Endothelial cell of umbilical vein (primary cell): Measurements from ENCODE around the gene SH3RF1. TPM values are rescaled to one million over a fixed set of nuclear protein-coding genes. Genes with fewer than 3 reads are reported as not detected.
"Not testable (repeated sequence)": the region's sequence is repeated elsewhere in the genome, so short reads cannot be mapped to it uniquely, and the experiment has no call there.

ENCODE experiments used
- BruUV-seq: library from RNA; stranded (reverse); fragments of 400-500 nt; replicated peaks from 2 replicates; lab custom pipeline; 2021; lab: Mats Ljungman, UMichigan
- CTCF ChIA-PET: fragments of 300-600, 350-600 bp; sonication (Branson Sonifier 250); formaldehyde crosslinking; loops from one replicate; lab custom pipeline; 2021; ENCODE audit warnings: antibody characterized with exemption, inconsistent platforms; lab: Charles Lee
- POLR2A ChIA-PET: fragments of 300-600, 350-600 bp; sonication (Branson Sonifier 250); formaldehyde crosslinking; loops from one replicate; lab custom pipeline; 2021; ENCODE audit warnings: antibody characterized with exemption, inconsistent platforms; lab: Charles Lee
- DNase-seq: peaks from one replicate; pipeline ENCODE4 v3.0.0-alpha.2; 2011; ENCODE audit warnings: low read depth, low spot score
- FAIRE-seq: peaks from 2 replicates; lab custom pipeline; 2011; peaks lifted over from hg19 to GRCh38; lab: Jason Lieb, UNC
- H2AFZ ChIP-seq: 2 replicates; pipeline ENCODE4 v1.6.0; 2012; ENCODE audit warnings: low read depth, low read length, control low read depth, inconsistent platforms
- H3K27ac ChIP-seq: 2 replicates; pipeline ENCODE4 v1.5.1; 2011; ENCODE audit warnings: low read depth, mild to moderate bottlenecking, control low read depth, low read length, moderate library complexity; ENCODE audit not compliant: insufficient read depth
- H3K27me3 ChIP-seq, 2 experiments: 2 replicates each; pipeline versions ENCODE4 v1.6.0 to v1.6.1; 2011; ENCODE audit warnings: low read length in 2 of 2, mixed read lengths in 1 of 2; ENCODE audit not compliant: control insufficient read depth in 2 of 2, insufficient read depth in 2 of 2
- H3K36me3 ChIP-seq, 2 experiments: 2 replicates in 1 of 2; 3 replicates in 1 of 2; pipeline ENCODE4 v1.5.1; 2011; ENCODE audit warnings: low read length in 2 of 2, mild to moderate bottlenecking in 1 of 2, moderate library complexity in 1 of 2; ENCODE audit not compliant: control insufficient read depth in 2 of 2, insufficient read depth in 2 of 2; ENCODE audit errors: extremely low read depth in 1 of 2
- H3K4me1 ChIP-seq: 3 replicates; pipeline ENCODE4 v1.5.1; 2011; ENCODE audit warnings: mild to moderate bottlenecking, low read length; ENCODE audit not compliant: control insufficient read depth, insufficient read depth; ENCODE audit errors: extremely low read depth
- H3K4me2 ChIP-seq: 2 replicates; pipeline ENCODE4 v1.6.1; 2011; ENCODE audit warnings: low read length, control low read depth, mixed read lengths; ENCODE audit not compliant: insufficient read depth
- H3K4me3 ChIP-seq, 3 experiments: fragments of 200-600 bp in 1 of 3; sonication (generic), shearing (Covaris generic) in 1 of 3; replicated peaks in 1 of 3; 2 replicates each; pipeline ENCODE4 v1.5.1; 2011 to 2016; ENCODE audit warnings: control low read depth in 3 of 3, low read length in 3 of 3, mild to moderate bottlenecking in 2 of 3, inconsistent platforms in 1 of 3, low read depth in 1 of 3, moderate library complexity in 1 of 3; ENCODE audit not compliant: insufficient read depth in 1 of 3
- H3K79me2 ChIP-seq: 2 replicates; pipeline ENCODE4 v1.6.0; 2012; ENCODE audit warnings: low read length, inconsistent platforms; ENCODE audit not compliant: control insufficient read depth, insufficient read depth
- H3K9ac ChIP-seq: replicated peaks from 2 replicates; pipeline ENCODE3; 2011; ENCODE audit warnings: low read length, control low read depth; ENCODE audit not compliant: insufficient read depth; ENCODE audit errors: extremely low read depth
- H3K9me1 ChIP-seq: replicated peaks from 3 replicates; pipeline ENCODE4 v1.6.0; 2011; ENCODE audit warnings: mild to moderate bottlenecking, low read length; ENCODE audit not compliant: control insufficient read depth, insufficient read depth; ENCODE audit errors: extremely low read depth
- H3K9me3 ChIP-seq: replicated peaks from 2 replicates; pipeline ENCODE4 v1.5.1; 2012; ENCODE audit warnings: low read length, inconsistent platforms; ENCODE audit not compliant: control insufficient read depth, insufficient read depth
- H4K20me1 ChIP-seq: replicated peaks from 2 replicates; pipeline ENCODE3; 2011; ENCODE audit warnings: mild to moderate bottlenecking, low read length; ENCODE audit not compliant: control insufficient read depth, insufficient read depth; ENCODE audit errors: extremely low read depth
- CTCF ChIP-seq, 2 donors: IDR thresholded peaks; 1 replicate in 1 of 2; 2 replicates in 1 of 2; pipeline ENCODE4 v1.5.1; 2011; ENCODE audit warnings: low read length in 2 of 2, mild to moderate bottlenecking in 2 of 2, moderate library complexity in 2 of 2, control low read depth in 1 of 2, inconsistent platforms in 1 of 2, low read depth in 1 of 2; ENCODE audit not compliant: insufficient read depth in 1 of 2; ENCODE audit errors: extremely low read depth in 1 of 2
- EZH2 ChIP-seq: IDR thresholded peaks from 2 replicates; pipeline ENCODE4 v1.6.1; 2012; ENCODE audit warnings: borderline replicate concordance, low read depth, mild to moderate bottlenecking, moderate library complexity, low read length, inconsistent platforms; ENCODE audit not compliant: severe bottlenecking
- FOS ChIP-seq: IDR thresholded peaks from 2 replicates; pipeline ENCODE4 v1.6.1; 2011; ENCODE audit warnings: mild to moderate bottlenecking, low read length, moderate library complexity, borderline replicate concordance; ENCODE audit not compliant: insufficient read depth
- GATA2 ChIP-seq: IDR thresholded peaks from 2 replicates; pipeline ENCODE4 v1.7.0; 2011; ENCODE audit warnings: low read depth, mild to moderate bottlenecking, moderate library complexity, mixed read lengths, low read length; ENCODE audit not compliant: insufficient read length, insufficient read depth
- JUN ChIP-seq: IDR thresholded peaks from 2 replicates; pipeline ENCODE4 v1.6.1; 2011; ENCODE audit warnings: borderline replicate concordance, low read depth; ENCODE audit not compliant: insufficient read length, insufficient read depth
- MYC ChIP-seq: IDR thresholded peaks from one replicate; pipeline ENCODE4 v1.6.1; 2011; ENCODE audit warnings: mild to moderate bottlenecking, low read depth, low read length
- POLR2A ChIP-seq: IDR thresholded peaks from 2 replicates; pipeline ENCODE4 v1.6.1; 2012; ENCODE audit warnings: low read depth, mild to moderate bottlenecking, control low read depth, low read length
- POLR2AphosphoS5 ChIP-seq: IDR thresholded peaks from 2 replicates; pipeline ENCODE4 v1.6.1; 2012; ENCODE audit warnings: low read depth, mild to moderate bottlenecking, control low read depth, low read length, moderate library complexity; ENCODE audit not compliant: insufficient read depth
- dilution Hi-C: fragments of 300-500 bp; cut with MboI; formaldehyde crosslinking; loops from one replicate; pipeline ENCODE4 v1.15.0; 2019; ENCODE audit warnings: low sequenced_read_pairs; ENCODE audit not compliant: extremely low pct_ligation_motif_present
- intact Hi-C: fragments of 100-400 bp; cut with micrococcal nuclease; formaldehyde crosslinking; loops from one replicate; pipeline ENCODE4 v1.10.0; 2022
- polyA plus RNA-seq, 4 experiments: library from polyadenylated mRNA; depleted of rRNA in 3 of 4; stranded (reverse) in 3 of 4; unstranded in 1 of 4; fragments of >200 nt; gene quantifications; 2 replicates each; pipeline versions ENCODE4 v1.2.1 to v1.2.3, GENCODE V29; 2011 to 2012; ENCODE audit warnings: missing spikeins in 1 of 4
- total RNA-seq: library from RNA; stranded (reverse); gene quantifications from 2 replicates; pipeline ENCODE4 v1.2.3, GENCODE V29; 2021
- TF ChIP-seq, protein P1 (sequence below): IDR thresholded peaks from 2 replicates; pipeline ENCODE4 v1.6.1; 2011; ENCODE audit not compliant: insufficient read depth, insufficient read length

SH3RF1 gene
- total and polyA plus RNA-seq, 2 donors (not counting 3 experiments of a cell fraction or from before 2014, with no cell fraction given) = 16.2 to 24.9 TPM

DNA sequence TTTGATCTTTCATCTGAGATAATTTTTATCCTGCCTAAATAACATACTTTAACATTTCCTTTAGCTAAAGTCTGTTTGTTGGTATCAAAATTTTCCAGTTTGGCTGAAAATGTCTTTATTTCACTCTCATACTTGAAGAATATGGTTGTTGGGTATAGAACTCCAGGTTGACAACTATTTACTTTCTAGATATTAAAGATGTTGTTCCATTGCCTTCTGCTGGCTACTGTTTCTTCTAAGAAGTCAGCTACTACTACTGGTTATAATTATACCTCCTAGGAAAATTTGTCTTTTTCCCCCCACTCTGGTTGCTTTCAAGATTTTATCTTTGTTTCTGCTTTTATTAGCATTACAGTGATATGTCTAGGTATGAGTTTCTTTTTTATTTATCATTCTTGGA, 75.7 kb downstream of the SH3RF1 start:
- Histone ChIP-seq H3K36me3 (no peaks in the 10 kb centered on the region), H2AFZ (no peak overlapping the region), H3K9me3 (no peaks in the 10 kb centered on the region), H3K9me1 (no peaks in the 10 kb centered on the region), H3K27me3 (no peaks in the 10 kb centered on the region), H4K20me1 (no peaks in the 10 kb centered on the region), H3K4me1 (no peaks in the 10 kb centered on the region), H3K27ac (no peak overlapping the region), H3K4me2 (no peak overlapping the region), H3K9ac (no peak overlapping the region), H3K79me2 (peaks cover 72% of the 10 kb centered on the region), H3K4me3 (no peak overlapping the region)
- DNase-seq (no peak), FAIRE-seq (no peak)
- dilution Hi-C loops = no loop called here
- CTCF ChIA-PET = interaction anchor here (1.8 kb wide), 1 partner anchor 10 kb away, joined by 5 read pairs; no protein-coding TSS in a partner anchor
- intact Hi-C loops = no loop called here
- BruUV-seq = no TSS peak
- TF ChIP-seq GATA2 (no peak), POLR2AphosphoS5 (no peak), FOS (no peak), POLR2A (no peak), MYC (no peak), EZH2 (no peak), JUN (no peak), CTCF (IDR thresholded peaks at IDR 0.05; ENCODE audit: extremely low read depth in 1 of 2, insufficient read depth in 1 of 2, low read depth in 1 of 2, low read length in 2 of 2) (no peak)
- TF ChIP-seq, protein P1, sequence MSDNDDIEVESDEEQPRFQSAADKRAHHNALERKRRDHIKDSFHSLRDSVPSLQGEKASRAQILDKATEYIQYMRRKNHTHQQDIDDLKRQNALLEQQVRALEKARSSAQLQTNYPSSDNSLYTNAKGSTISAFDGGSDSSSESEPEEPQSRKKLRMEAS = no peak
- POLR2A ChIA-PET = no interaction called here

DNA sequence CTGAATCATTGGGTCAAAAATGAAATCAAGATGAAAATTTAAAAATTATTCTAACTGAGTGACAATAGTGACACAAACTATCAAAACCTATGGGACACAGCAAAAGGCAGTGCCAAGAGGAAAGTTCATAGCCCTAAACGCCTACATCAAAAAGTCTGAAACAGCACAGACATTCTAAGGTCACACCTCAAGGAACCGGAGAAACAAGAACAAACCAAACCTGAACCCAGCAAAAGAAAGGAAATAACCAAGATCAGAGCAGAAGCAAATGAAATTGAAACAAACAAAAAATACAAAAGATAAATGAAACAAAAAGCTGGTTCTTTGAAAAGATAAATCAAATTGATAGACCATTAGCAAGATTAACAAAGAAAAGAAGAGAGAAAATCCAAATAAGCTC, 80.8 kb downstream of the SH3RF1 start:
- H3K9me1 ChIP-seq, intact Hi-C loops, FAIRE-seq, H3K36me3 ChIP-seq, H3K27ac ChIP-seq, H3K4me3 ChIP-seq, dilution Hi-C loops, H3K4me1 ChIP-seq, H4K20me1 ChIP-seq, POLR2A ChIA-PET, H3K9me3 ChIP-seq, CTCF ChIA-PET, H3K27me3 ChIP-seq, BruUV-seq, H3K4me2 ChIP-seq, DNase-seq, H3K9ac ChIP-seq, H2AFZ ChIP-seq: not testable (repeated sequence)
- H3K79me2 ChIP-seq = peaks cover 87% of the 10 kb centered on the region
